Measurements from ENCODE around the gene INAVA.

DNA sequence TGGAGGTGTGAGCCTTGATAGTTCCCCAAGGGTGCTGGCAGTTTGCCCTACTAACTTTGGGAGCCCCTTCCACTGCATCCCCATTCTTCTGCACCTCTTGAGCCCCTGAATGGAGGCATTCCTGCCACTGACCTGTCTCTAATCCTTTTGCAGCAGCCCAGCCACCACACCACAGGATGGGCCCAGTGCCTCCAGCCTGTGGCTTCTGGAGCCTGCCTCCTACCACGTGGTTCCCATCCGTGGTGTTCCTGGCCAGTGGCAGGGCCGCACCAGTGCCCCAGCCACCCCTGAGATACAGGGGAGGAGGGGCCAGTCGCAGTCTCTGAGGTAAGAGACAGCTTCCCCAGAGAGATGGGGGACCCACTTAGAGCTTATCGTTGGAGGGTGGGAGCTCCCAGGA is 14.4 kb downstream of the INAVA start:
- TF ChIP-seq, protein P1, sequence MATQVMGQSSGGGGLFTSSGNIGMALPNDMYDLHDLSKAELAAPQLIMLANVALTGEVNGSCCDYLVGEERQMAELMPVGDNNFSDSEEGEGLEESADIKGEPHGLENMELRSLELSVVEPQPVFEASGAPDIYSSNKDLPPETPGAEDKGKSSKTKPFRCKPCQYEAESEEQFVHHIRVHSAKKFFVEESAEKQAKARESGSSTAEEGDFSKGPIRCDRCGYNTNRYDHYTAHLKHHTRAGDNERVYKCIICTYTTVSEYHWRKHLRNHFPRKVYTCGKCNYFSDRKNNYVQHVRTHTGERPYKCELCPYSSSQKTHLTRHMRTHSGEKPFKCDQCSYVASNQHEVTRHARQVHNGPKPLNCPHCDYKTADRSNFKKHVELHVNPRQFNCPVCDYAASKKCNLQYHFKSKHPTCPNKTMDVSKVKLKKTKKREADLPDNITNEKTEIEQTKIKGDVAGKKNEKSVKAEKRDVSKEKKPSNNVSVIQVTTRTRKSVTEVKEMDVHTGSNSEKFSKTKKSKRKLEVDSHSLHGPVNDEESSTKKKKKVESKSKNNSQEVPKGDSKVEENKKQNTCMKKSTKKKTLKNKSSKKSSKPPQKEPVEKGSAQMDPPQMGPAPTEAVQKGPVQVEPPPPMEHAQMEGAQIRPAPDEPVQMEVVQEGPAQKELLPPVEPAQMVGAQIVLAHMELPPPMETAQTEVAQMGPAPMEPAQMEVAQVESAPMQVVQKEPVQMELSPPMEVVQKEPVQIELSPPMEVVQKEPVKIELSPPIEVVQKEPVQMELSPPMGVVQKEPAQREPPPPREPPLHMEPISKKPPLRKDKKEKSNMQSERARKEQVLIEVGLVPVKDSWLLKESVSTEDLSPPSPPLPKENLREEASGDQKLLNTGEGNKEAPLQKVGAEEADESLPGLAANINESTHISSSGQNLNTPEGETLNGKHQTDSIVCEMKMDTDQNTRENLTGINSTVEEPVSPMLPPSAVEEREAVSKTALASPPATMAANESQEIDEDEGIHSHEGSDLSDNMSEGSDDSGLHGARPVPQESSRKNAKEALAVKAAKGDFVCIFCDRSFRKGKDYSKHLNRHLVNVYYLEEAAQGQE (IDR thresholded peaks at IDR 0.05; ENCODE audit: low read depth) = no peak
- TF ChIP-seq YY1 (IDR thresholded peaks at IDR 0.05; ENCODE audit: low read depth) = no peak
- no peak for TF ChIP-seq EP300 (IDR thresholded peaks at IDR 0.05; ENCODE audit: borderline replicate concordance)
